Fibroblast of the aortic adventitia (primary cell): ENCODE results near the gene GABRA1. TPM values are rescaled to one million over a fixed set of nuclear protein-coding genes. Genes with fewer than 3 reads are reported as not detected.

Source experiments
- DNase-seq: peaks from one replicate; pipeline ENCODE4 v3.0.0-alpha.2; 2010; ENCODE audit warnings: low read depth
- H3K4me3 ChIP-seq: 2 replicates; pipeline ENCODE4 v1.5.1; 2011; ENCODE audit warnings: low read depth, mild to moderate bottlenecking, control low read depth, low read length, moderate library complexity
- total RNA-seq: library from RNA; depleted of rRNA; stranded (reverse); fragments of >200 nt; gene quantifications from 2 replicates; pipeline ENCODE4 v1.2.3, GENCODE V29; 2012; ENCODE audit warnings: low replicate concordance
- TF ChIP-seq, protein P1 (sequence below): IDR thresholded peaks from 2 replicates; pipeline ENCODE4 v1.5.1; 2011; ENCODE audit warnings: mild to moderate bottlenecking, low read length, control low read depth, inconsistent platforms; ENCODE audit not compliant: insufficient read depth

The GABRA1 gene
- total RNA-seq: not detected in 2 replicates

- no peak for DNase-seq
- H3K4me3 ChIP-seq: no peak within 1 kb of the TSS
- TF ChIP-seq, protein P1, sequence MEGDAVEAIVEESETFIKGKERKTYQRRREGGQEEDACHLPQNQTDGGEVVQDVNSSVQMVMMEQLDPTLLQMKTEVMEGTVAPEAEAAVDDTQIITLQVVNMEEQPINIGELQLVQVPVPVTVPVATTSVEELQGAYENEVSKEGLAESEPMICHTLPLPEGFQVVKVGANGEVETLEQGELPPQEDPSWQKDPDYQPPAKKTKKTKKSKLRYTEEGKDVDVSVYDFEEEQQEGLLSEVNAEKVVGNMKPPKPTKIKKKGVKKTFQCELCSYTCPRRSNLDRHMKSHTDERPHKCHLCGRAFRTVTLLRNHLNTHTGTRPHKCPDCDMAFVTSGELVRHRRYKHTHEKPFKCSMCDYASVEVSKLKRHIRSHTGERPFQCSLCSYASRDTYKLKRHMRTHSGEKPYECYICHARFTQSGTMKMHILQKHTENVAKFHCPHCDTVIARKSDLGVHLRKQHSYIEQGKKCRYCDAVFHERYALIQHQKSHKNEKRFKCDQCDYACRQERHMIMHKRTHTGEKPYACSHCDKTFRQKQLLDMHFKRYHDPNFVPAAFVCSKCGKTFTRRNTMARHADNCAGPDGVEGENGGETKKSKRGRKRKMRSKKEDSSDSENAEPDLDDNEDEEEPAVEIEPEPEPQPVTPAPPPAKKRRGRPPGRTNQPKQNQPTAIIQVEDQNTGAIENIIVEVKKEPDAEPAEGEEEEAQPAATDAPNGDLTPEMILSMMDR: no peak
These were observed at the start of gene GABRA1 for GRCh38 chr5:161847941-161848391. TSS of gene GABRA1 (plus strand) at chr5:161848120. CDS start at chr5:161850811, 2,691 bp downstream.

DNA sequence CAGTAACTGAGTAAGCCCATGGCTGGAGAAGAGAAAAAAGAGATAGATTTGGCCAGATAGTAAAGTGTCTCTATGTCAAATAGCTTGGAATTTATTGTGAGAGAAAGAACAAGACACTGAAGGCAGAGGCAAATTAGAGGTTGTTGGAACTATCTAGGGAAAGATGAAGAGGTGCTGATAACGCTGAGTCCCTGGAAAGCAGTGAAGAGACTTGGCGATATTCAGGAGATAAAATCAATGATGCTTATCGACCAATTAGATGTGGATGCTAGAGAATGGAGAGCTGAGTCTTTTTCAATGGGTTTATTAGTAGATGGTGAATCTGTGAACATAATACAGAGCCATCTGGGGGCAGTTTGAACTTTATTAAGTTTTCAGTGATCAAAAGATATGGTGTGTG is 48.6 kb upstream of the GABRA1 start:
- no peak overlapping the region for H3K4me3 ChIP-seq
- no peak for DNase-seq
- TF ChIP-seq, protein P1: no peak

DNA sequence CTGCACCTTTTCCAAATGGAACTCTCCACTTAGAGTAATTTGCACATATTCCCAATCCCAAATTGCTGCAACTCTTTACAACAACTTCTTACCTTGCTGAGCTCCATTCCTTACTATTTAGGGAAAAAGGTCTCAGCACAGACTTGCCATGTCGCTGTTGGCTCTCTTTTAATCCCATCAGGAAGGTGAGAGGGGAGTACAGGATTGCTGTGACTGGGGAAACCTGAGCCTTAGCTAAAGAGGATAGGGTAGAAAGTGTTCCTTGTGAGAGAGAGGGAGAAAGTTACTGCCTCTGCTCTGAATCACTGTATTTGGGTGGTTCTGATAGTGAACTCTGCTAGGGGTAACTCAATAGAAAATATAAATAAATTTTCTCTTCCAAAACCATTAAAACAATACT is 43.7 kb upstream of the GABRA1 start:
- no peak overlapping the region for H3K4me3 ChIP-seq
- no peak for DNase-seq
- TF ChIP-seq, protein P1: no peak

DNA sequence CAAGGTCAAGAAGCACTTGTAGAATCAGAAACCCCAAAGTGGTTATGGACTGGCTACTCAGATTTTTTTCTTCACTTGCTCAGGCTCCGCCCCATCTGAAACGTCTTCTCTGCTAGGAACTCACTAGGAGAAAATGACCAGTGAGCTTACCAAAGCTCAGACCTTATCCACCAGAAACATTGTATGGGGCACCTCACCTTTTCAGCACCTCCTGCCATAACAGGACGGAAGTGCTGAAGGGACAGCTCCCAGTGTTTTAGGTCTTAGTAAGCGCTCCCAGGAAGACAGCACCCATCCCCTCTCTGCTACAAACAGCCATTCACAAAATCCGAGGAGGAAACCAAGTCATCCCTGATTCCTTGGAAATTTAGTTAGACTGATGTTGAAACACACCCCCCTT is 1.2 kb upstream of the GABRA1 start:
- TF ChIP-seq, protein P1: no peak
- DNase-seq: no peak

GRCh38 chr5:161847447-161847846 is 473 bp upstream of the GABRA1 start:
- TF ChIP-seq, protein P1: no peak
- no peak for DNase-seq
- H3K4me3 ChIP-seq: no peak overlapping the region

More for the DNA sequence above, 1.2 kb upstream of the GABRA1 start:
- H3K4me3 ChIP-seq: no peak overlapping the region

GRCh38 chr5:161850491-161850890 is 2.6 kb downstream of the GABRA1 start:
- H3K4me3 ChIP-seq: no peak overlapping the region
- no peak for DNase-seq
- TF ChIP-seq, protein P1: no peak

- peak; percentile 1 for DNase-seq
- TF ChIP-seq, protein P1: no peak
- H3K4me3 ChIP-seq: no peak overlapping the region
These were observed 3.9 kb downstream of the GABRA1 start for GRCh38 chr5:161851691-161852299.
